GM19455 (cell line): Measurements from ENCODE around the gene DIS3L.
"Not testable (repeated sequence)": the region's sequence is repeated elsewhere in the genome, so short reads cannot be mapped to it uniquely, and the experiment has no call there.

ENCODE experiments used
- ATAC-seq: cut with Tn5 transposase; IDR thresholded peaks from one replicate; pipeline ENCODE4 v1.9.1; 2021; ENCODE audit not compliant: unreplicated experiment

Gene DIS3L

DNA sequence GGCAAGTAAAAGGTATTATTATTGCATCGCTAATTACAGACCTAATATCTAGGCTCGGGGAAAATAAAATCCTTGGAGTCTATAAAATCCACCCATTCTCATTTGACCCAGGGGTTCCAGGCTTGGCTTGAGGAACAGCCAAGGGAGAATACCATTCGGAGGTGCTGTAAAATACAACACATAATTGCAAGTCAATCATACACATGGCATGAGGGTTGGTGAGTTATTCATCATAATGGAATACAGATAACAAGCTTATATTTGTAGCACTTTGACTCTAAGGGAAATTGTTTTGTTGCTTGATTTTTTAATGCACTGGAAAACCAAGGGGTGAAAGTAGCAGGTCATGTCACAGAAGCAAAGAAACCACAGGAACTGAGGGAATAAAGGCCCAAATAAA is 16.8 kb upstream of the DIS3L start:
- no peak for ATAC-seq

DNA sequence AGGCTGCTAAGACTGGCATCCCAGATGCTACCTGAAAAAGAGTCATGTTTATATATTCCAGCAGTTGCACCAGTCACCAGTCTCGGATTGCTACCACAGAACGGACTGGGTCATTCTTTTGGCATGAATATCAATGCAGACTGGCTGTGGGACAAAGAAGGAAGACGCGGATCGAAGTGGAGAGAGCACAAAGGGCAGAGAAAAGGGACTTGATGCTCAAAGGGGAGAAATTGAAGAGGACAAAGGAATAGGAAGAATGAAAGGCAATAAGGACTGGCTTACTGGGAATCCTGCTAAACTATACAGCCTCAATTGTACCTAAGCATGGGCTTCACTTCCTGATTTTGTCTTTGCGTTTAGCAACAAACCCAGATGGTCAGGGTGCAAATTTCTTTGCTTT is 15.3 kb upstream of the DIS3L start:
- ATAC-seq = no peak

DNA sequence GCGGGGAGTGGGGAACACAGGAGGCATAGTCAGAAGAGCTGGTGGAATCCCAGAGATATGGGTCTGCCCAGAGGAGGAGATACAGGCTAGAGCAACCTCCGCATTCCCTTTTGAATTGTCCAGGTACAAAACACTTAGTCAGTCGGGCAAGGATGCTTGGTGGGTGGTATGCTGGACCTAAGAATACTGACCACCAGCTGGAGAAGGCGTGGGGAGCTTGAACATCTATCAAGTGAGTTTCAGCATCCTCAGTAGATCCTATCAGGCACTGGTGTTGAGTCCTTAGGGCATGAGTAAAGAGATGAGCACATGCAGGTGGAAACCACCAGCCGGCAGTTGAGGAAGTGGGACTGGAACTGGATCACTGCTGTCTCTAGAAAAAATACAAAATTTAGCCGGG is 14.7 kb upstream of the DIS3L start:
- no peak for ATAC-seq

DNA sequence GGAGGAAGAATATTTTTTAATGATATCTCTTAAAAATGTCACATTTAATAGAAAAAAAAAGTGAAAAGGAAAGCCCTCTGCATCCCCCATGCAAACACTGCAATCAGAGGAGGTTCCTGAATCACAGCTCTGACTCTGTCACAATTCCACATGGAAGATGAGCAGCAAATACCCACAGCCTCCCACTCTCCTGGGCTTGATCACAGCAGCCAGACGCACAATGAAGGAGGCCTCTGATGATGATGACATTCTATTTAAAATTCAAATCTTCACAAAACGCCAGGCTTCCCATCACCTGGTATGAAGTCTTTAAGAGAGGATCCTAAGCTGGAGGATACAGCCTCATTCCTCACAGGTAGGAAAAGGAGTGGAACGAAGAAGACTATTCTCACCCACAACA is 9.1 kb upstream of the DIS3L start:
- ATAC-seq = no peak

DNA sequence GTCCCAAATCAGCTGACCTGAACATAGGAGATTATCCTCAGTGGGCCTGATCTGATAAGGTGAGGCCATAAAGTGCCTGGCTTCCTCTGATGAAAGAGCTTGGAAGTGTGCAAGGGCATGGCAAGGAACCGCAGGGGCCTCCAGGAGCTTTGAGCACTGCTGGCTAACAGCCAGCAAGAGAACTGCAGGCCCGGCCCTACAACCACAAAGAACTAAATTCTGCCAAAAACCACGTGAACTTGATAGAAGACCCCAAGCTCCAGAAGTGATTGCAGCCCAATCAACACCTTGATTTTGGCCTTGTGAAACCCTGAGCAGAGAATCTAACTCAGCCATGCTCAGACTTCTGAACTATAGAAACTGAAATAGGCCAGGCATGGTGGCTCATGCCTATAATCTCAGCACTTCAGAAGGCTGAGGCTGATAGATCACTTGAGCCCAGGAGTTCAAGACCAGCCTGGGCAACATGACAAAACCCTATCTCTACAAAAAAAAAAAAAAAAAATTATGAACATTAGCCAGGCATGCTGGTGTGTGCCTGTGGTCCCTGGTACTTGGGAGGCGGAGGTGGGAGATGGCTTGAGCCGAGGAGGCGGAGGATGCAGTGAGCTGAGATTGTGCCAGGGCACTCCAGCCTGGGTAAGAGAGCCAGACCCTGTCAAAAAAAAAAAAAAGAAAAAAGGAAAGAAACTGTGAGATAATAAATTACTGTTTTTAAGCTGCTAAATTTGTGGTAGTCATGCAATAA is 7.7 kb upstream of the DIS3L start:
- ATAC-seq = no peak

DNA sequence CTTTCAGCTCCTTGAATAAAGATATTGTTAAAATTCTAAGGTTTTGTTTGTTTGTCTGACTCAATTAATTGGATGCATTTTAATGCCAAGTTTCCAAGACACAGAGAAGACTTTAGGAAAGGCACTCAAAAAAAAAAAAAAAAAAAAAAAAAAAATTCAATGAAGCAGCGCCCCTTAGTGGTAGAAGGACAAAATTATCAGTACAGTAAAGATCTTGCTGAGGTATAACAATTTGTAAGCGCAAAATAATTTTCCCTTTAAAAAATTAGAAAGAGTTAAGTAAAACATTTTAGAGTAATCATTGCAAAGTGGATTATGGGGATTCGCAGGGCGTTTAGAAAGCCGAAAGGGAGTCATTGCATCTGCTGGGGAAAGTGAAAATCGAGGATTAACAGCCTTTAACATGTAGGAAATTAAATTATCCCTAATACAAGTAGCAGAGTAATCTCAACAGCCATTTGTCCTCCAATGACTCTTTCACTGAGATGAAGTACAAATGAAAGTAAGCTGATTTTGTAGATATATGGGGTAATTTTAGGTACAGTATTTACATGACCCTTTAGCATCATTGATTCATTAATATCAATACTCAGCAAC is 5.8 kb upstream of the DIS3L start:
- no peak for ATAC-seq

DNA sequence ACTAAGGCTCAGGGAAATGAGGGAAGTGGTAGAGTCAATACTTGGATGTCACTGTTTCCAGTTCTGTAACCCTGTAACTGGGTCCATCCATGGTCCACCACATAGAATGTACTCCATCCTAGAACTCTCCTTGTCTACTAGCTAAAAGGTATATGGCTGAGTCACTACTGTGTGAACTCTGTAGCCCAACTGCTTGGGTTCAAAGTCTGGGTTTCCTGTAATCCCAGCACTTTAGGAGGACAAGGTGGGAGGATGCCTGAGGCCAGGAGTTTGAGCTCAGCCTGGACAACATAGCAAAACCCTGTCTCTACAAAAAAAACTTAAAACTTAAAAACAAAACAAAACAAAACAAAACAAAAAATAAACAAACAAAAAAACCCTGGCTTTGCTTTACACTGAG is 5.3 kb upstream of the DIS3L start:
- ATAC-seq = no peak

DNA sequence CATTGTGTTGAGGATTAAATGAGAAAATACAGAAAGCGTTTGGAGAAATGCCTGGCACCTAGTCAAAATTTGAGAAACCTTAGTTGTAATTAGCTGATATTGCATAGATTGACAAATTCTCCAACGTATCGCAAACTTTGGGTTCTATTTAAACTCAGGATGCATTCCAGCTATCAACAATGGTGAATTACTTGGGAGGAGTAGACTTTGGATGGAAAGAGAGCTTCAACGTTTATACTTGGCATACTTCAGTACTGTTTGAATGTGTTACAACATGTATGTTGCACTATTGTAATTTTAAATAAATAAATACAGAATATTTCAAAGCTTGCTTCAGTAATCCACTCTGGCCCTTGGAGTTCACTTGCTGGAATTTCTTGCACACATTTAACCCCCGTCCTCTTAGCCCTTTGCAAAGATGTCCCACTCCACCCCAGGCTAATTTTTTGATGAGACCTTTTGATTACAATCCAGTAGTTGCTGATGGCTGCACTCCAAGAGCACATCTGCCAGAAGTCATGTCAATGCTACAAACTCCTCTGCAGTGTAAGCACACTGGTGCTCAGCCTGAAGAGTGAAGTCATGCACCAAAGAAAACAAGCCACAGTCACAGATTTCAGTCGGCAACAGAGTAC is 4.7 kb upstream of the DIS3L start:
- no peak for ATAC-seq

DNA sequence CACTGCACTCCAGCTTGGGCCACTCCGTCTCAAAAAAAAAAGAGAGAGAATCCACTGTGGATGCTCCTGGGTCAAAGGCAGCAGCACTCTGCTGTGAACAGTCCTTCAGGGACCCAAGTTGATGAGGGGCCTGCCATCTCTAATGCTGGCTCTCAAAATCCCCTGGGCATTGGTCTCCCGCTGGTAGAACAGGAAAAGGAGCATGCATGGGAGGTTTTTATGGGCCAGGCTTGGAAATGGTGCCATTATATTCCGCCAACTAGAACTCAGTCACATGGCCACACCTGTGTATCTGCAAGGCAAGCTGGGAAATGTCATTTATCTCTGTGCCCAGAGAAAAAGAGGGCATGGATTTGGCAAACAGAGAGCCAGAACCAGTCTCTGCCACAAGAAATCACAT is 3.4 kb upstream of the DIS3L start:
- no peak for ATAC-seq

DNA sequence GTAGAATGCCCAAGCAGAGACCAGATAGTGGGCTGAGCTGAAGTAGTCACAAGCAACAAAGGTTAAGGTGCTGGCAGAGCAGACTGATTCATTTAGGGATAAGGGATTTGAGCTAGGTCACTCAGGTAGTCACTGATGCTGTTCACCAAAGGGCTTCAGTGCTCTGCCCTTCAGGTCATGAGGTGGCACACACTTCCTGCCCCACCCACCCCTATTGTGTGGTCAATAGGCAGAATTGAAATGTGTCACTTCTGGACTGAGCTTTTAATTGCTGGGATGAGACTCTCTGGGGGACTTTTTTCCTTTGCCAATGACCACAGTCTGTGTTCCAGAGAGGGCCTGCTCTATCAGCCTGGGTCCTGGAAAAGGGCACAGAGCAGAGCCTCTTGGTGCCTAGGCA is 2.9 kb upstream of the DIS3L start:
- ATAC-seq = no peak

DNA sequence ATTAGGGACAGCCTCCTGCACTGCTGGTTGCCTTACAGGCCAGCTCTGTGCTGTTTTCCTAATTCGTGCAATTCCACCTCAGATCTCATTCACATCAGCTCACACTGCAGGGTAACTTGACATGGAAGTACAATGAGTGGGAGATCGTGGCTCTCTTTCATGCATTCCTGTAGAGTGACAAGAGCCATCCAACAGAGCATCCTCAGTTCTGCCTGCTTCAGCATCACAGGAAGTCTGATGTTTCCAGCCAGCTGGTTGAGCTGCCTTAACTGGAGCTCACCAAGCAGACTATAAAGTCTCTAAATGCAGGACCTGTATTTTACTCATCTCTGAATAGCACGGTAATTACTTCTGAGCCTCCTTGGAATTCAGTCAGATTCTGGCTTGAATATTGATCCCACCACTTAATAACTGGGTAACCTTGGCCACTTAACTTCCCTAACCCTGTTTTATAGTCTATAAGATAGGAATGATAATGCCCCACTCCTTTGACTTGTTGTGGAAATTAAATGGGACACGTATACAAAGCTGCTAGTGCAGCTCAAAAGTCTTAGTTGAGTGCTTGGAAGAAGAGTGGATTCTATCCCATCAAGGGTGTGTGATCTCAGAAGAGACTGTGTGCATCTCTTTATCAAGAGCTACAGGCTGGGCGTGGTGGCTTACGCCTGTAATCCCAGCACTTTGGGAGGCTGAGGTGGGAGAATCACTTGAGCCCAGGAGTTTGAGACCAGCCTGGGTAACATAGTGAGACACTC is 1.4 kb upstream of the DIS3L start:
- ATAC-seq = no peak

DNA sequence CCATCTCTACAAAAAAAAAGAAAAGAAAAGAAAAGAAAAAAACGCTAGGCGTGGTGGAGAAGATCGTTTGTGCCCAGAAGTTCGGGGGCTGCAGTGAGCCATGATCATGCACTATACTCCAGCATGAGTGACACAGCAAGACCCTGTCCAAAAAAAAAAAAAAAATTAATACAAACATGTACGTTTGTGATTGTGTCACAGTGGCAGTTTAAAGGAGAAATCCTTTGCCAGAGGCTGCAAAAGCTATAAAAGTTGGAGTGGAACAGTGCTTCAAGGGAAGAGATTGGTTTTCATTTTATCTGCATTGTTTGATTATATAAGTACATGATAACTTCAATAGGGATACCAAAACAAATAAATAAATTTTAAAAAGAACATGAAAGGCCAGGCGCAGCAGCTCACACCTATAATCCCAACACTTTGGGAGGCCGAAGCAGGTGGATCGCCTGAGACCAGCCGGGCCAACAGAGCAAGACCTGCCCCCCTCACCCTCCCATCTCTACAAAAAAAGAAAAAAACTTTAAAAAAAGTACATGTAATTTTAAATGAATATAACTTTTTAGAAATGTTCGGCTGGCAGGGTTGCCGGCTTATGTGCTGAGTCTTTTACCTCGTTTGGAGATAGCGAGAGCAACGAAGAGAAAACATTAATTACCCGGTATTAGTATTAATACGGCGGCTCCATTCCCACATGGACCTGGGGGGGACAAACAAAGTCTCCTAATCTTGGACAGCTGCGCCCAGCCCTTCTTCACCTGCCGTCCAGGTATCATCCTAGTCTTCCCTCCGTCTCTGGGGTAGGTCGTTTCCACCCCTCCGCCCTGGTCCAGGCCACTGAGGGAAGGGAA is 573 bp upstream of the DIS3L start:
- ATAC-seq = no peak

DNA sequence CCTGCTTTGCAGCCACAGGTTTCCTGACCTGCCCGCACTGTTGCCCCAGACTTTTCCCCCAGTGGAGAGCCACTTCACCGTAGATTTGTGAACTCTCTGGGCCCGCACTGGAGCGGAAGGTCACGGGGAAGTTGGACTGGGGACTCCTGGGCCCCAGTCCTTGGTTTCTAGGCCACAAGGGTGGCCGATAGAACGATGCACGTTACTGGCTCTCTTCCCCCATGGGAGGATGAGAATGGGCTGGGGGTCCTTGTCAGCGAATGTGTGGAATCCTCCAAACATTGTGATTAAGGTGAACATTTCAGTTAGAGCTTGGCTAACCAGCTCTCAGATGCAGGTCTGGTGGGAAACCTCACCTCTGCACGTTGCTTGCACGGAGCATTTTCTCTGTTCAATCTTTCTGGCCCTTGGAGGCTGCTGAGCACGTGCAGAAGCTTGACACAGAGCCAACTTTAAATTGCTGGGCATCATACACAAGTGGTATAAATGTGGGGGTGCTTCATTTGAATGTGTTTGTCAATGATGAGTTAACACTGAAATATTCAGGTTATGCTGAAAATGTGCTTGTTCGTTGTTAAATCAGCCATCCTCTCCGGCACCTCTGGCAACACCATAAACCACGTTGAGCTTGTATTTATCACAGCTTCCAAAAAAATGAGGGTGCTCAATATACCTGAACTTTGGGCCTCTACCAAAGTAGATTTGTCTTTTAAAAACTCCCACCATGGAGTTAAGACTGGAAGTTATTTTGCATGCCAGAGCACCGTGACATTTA is 976 bp downstream of the DIS3L start:
- ATAC-seq = peak; percentile 54

DNA sequence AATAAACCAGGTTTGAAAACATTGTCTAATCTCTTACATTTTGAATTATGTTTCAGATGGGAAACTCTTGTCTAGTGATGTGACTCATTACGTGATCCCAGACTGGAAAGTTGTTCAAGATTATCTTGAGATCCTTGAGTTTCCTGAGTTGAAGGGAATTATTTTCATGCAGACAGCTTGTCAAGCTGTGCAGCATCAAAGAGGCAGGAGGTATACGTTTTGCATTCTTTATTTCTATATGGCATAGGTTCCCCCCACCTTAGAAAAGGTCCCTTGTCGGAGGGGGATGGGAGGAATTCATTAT is 1.5 kb downstream of the DIS3L start:
- no peak for ATAC-seq

DNA sequence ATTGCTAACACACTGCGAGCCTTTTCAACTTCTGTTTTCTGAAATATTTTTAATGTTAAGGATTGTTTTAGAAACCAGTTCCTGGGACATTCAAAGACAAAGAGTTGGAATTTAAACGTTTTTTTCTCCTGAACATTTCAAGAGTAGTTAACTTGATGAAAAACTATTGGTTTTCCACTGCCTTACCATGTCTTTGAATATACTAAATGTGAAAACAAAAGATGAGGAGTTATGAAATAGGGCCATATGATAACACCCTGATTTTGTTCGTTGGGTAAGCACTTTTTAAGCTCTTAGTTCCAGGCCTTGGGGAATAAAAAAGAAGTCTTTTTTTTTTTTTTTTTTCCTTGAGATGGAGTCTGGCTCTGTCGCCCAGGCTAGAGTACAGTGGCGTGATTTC is 2.8 kb downstream of the DIS3L start:
- ATAC-seq = no peak

DNA sequence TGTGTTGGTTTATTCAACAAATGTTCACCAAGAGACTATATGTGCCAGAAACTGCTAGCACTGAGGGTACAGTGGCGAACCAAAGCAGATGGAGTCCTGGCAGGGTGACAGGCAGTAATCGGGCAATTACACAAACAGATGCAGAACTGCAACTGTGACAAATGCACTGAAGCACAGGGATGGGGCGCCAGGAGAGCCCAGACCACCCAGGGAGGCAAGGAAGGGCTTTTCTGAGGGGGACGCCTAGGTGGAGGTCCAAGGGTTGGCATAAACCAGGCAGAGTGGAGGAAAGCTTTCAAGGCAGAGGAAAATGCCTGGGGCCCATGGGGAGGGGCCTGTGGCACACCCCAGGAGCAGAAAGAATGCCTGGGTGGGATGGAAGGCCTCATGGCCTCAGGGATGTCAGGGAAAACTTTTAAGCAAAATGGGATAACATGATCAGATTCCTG is 5.5 kb downstream of the DIS3L start:
- ATAC-seq = no peak

DNA sequence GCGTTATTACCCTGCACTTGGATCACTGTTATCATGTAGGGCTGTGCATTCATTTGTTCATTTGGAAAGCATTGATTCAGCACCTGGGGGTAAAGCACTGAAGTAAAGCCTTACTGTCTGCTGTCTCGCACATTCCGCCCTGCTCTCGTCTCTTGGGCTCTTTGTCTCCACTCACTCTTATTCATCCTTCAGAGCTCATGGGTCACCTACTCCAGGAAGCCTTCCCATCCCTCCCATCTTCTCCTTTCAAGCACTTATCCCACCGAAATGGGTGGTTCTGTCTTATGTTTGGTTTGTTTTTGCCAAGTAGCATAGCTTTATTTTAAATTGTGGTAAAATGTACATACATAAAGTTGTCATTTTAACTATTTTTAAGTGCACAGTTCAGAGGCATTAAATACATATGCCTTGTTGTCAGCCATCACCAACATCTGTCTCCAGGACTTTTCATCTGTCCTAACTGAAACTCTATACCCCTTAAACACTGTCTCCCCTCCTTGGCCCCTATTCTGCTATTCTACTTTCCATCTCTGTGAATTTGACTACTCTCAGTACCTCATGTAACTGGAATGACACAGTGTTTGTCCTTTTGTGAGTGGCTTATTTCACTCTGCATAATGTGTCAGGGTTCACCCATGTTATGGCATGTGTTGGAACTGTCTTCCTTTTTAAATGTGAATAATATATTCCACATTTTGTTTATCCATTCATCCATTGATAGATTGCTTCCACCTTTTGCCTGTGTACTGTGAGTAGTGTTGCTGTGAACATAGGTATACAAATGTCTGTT is 9.3 kb downstream of the DIS3L start:
- no peak for ATAC-seq

DNA sequence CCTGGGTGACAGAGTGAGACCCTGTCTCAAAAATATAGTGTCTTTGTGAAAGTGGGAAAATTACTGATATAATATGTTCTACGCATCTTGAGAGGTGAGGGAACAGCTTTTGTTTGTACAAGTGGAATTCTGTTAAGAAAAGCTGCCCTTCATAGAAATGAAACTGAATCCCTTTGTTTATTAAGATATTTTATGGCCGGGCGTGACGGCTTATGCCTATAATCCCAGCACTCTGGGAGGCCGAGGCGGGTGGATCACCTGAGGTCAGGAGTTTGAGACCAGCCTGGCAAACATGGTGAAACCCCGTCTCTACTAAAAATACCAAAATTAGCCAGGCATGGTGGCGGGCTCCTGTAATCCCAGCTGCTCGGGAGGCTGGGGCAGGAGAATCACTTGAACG is 11.1 kb downstream of the DIS3L start:
- ATAC-seq = not testable (repeated sequence)

DNA sequence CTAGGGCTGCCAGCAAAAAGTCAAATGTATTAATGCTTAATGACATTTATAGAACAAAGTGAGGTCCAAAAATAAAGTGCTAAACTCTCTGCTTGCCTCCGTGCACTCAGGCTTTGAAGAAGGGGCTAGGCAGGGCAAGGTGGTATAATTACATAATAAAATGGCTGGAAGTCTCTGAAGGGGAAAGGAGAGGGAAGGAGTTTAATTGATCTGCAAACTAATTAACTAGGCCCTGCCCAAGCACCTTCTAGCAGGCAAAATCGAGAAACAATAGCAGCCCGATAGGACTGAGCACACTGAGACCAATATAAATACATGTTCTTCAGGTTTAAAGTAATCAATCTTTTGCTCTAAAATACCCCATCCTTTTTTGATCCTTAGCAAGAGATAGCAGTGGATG is 13.0 kb downstream of the DIS3L start:
- no peak for ATAC-seq

DNA sequence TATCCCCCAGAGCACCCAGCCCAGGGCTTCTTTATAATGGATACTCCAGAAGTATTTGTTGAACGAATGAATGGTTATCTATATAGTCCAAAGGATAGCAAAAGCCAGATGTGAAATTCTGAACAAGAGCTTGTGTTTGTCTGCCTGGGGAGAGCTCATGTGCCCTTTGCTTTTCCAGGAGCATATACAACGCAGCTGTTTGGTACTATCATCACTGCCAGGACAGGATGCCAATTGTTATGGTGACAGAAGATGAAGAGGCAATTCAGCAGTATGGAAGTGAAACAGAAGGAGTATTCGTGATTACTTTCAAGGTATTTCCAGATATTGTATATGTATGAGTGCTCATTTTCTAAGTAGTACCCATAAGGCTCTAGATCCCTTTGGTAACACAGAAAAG is 15.2 kb downstream of the DIS3L start:
- ATAC-seq = no peak
